Lung (tissue), 12 donors: ENCODE data around the gene ARCN1. TPM values are rescaled to one million over a fixed set of nuclear protein-coding genes. Genes with fewer than 3 reads are reported as not detected.

Experiments
- ATAC-seq: fragments of 200-7000 bp; cut with Tn5 transposase; one replicate; pipeline ENCODE4 v1.9.1; 2020; ENCODE audit warnings: moderate number of reproducible peaks; ENCODE audit not compliant: insufficient read depth, low FRiP score
- DNase-seq, 3 donors: peaks; one replicate each; pipeline ENCODE4 v3.0.0-alpha.2; 2013 to 2017
- H3K27ac ChIP-seq, 2 donors: one replicate each; pipeline ENCODE4 v1.5.1; 2013; ENCODE audit warnings: mild to moderate bottlenecking in 2 of 2, moderate library complexity in 2 of 2, control low read depth in 1 of 2, inconsistent platforms in 1 of 2, low read depth in 1 of 2, low read length in 1 of 2
- H3K27me3 ChIP-seq, 3 donors: one replicate each; pipeline ENCODE4 v1.5.1; 2013; ENCODE audit warnings: low read length in 2 of 3; ENCODE audit not compliant: control insufficient read depth in 3 of 3, insufficient read depth in 3 of 3
- H3K36me3 ChIP-seq, 4 donors: one replicate each; pipeline ENCODE4 v1.5.1; 2013; ENCODE audit warnings: low read length in 4 of 4, mild to moderate bottlenecking in 1 of 4, moderate library complexity in 1 of 4; ENCODE audit not compliant: control insufficient read depth in 4 of 4, insufficient read depth in 4 of 4
- H3K4me1 ChIP-seq, 5 donors: one replicate each; pipeline ENCODE4 v1.5.1; 2013; ENCODE audit warnings: low read length in 5 of 5, mild to moderate bottlenecking in 2 of 5, moderate library complexity in 1 of 5; ENCODE audit not compliant: control insufficient read depth in 5 of 5, insufficient read depth in 5 of 5
- H3K4me3 ChIP-seq: one replicate; pipeline ENCODE4 v1.5.1; 2013; ENCODE audit warnings: mild to moderate bottlenecking, control low read depth, moderate library complexity
- H3K9ac ChIP-seq, 2 donors: one replicate each; pipeline ENCODE4 v1.5.1; 2013; ENCODE audit warnings: low read length in 2 of 2, control low read depth in 1 of 2; ENCODE audit not compliant: insufficient read depth in 1 of 2
- H3K9me3 ChIP-seq, 4 donors: one replicate each; pipeline ENCODE4 v1.5.1; 2013; ENCODE audit warnings: low read length in 3 of 4, mild to moderate bottlenecking in 1 of 4, moderate library complexity in 1 of 4; ENCODE audit not compliant: control insufficient read depth in 4 of 4, insufficient read depth in 3 of 4
- WGBS, 2 donors: extraction: QIAGEN DNeasy Blood & Tissue Kit; methylation state at CpG; one replicate each; pipeline ENCODE4 v1.1.7; 2013; 5-methylcytosine and 5-hydroxymethylcytosine counted together
- polyA plus RNA-seq, 2 donors: library from polyadenylated mRNA; stranded (reverse); fragments of 200-250 nt; gene quantifications; one replicate each; pipeline ENCODE4 v1.2.1, GENCODE V29; 2013
- total RNA-seq, 2 donors: library from RNA; depleted of rRNA in 1 of 2; stranded (reverse); fragments of >200 nt in 1 of 2; gene quantifications; one replicate each; pipeline ENCODE4 v1.2.1, GENCODE V29; 2014 to 2021
- TF ChIP-seq, protein P1 (sequence below): IDR thresholded peaks from 2 replicates; pipeline ENCODE4 v1.5.1; 2012; ENCODE audit warnings: mild to moderate bottlenecking; ENCODE audit errors: control extremely low read depth, extremely low read depth
- donor health status: control.
- donor health status: control.
- donor health status: Bipolar disorder and iron deficiency.
- donor health status: healthy.
- donor health status: DM: yes; HTN: yes; CAD: no.

Gene ARCN1
- total and polyA plus RNA-seq, 4 donors, result 72.4 to 123 (median 106) TPM

DNA sequence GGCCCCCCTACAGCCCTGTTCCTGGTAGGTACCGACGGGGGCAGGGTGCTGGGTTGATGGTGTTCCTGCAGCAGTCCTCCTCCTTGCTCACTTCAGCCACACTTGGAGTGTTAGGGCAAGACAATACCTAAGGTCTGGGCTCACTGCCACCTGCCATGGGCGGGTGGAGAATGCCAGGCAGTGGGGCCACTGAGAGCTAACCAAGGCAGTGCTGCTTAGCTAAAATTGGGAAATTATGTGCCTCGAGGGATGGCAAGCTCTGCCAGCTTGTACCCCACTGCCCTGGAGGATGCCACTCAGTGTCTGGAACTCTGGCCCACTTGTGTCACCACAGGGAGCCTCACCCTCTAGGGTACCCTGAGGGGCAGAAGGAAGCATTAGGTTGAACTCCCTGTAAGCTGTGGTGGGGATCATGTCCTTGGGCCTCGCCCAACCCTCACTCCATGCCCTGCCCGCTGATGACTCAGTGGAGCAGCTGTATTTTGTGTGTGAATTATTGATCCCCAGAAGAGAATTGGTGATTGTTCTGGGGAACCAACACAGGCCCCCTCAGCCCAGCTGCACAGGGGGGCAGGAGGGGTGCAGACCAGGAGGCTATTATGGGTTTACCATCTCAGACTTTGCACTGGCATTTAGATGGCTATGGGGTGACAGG is 53.0 kb downstream of the ARCN1 start:
- Histone ChIP-seq H3K27ac (peak overlapping the region in 1 of 2 donors; percentile 0), H3K4me1 (peaks cover 9 to 36% (median 16%) of the 10 kb centered on the region in 5 donors), H3K9me3 (no peaks in the 10 kb centered on the region), H3K9ac (no peak overlapping the region), H3K4me3 (no peak overlapping the region), H3K27me3 (no peaks in the 10 kb centered on the region), H3K36me3 (peaks cover 16 to 35% (median 30%) of the 10 kb centered on the region in 4 donors)
- no peak for DNase-seq
- WGBS, 2 donors, result 73 to 84% methylated on average over 6 of the region's 6 CpGs
- ATAC-seq, result no peak
- TF ChIP-seq, protein P1, sequence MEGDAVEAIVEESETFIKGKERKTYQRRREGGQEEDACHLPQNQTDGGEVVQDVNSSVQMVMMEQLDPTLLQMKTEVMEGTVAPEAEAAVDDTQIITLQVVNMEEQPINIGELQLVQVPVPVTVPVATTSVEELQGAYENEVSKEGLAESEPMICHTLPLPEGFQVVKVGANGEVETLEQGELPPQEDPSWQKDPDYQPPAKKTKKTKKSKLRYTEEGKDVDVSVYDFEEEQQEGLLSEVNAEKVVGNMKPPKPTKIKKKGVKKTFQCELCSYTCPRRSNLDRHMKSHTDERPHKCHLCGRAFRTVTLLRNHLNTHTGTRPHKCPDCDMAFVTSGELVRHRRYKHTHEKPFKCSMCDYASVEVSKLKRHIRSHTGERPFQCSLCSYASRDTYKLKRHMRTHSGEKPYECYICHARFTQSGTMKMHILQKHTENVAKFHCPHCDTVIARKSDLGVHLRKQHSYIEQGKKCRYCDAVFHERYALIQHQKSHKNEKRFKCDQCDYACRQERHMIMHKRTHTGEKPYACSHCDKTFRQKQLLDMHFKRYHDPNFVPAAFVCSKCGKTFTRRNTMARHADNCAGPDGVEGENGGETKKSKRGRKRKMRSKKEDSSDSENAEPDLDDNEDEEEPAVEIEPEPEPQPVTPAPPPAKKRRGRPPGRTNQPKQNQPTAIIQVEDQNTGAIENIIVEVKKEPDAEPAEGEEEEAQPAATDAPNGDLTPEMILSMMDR, result no peak

DNA sequence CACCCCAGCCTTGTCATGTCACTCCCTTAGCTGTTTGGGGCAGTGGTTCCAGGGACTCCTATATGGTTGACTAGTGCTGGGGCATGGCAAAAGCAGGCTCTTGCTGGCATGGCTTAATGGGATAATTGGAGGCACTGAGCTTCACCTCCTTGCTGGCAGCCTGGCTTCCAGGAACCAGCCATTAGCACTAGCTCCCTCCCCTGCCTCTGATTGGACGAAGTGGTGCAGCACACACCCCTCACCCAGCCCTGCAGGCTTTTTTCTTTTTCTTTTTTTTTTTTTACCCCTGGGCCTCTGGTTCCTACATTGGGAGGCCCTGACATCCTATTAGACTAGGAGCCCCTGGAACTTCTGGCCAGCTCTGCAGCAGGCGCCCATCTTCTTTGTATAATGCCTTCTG is 53.8 kb downstream of the ARCN1 start:
- Histone ChIP-seq H3K36me3 (peaks cover 16 to 39% (median 30%) of the 10 kb centered on the region in 4 donors), H3K27ac (no peak overlapping the region), H3K9ac (no peak overlapping the region), H3K27me3 (no peaks in the 10 kb centered on the region), H3K9me3 (no peaks in the 10 kb centered on the region), H3K4me3 (no peak overlapping the region), H3K4me1 (peaks cover 3 to 35% (median 15%) of the 10 kb centered on the region in 5 donors)
- DNase-seq (no peak), ATAC-seq (no peak)
- 83 to 89% methylated on average over 2 of the region's 2 CpGs for WGBS, 2 donors
- TF ChIP-seq, protein P1, result no peak

DNA sequence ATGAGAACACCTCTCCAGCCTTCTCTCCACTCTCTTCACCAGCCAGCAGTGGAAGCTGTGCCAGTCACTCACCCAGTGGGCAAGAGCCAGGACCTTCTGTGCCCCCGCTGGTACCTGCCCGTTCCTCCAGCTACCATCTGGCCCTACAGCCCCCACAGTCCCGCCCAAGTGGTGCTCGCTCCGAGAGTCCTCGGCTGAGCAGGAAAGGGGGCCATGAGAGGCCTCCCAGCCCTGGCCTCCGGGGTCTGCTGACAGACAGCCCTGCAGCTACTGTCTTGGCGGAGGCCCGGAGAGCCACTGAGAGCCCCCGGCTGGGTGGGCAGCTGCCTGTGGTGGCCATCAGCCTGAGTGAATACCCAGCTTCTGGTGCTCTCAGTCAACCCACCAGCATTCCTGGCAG is 55.4 kb downstream of the ARCN1 start:
- Histone ChIP-seq H3K9me3 (no peaks in the 10 kb centered on the region), H3K4me3 (no peak overlapping the region), H3K9ac (no peak overlapping the region), H3K27ac (no peak overlapping the region), H3K4me1 (peaks cover 3 to 27% (median 10%) of the 10 kb centered on the region in 5 donors), H3K36me3 (peaks cover 19 to 51% (median 35%) of the 10 kb centered on the region in 4 donors), H3K27me3 (no peaks in the 10 kb centered on the region)
- ATAC-seq (no peak), DNase-seq (no peak)
- TF ChIP-seq, protein P1, result no peak
- WGBS, 2 donors, result 95 to 97% methylated on average over 10 of the region's 10 CpGs
